Stimulated activated CD4-positive, alpha-beta T cell treated with anti-CD3 and anti-CD28 coated beads, Interleukin-2, amount 100 ng/mL, for 4 hours (primary cell): ENCODE data around the gene MXD4.
"Not testable (repeated sequence)": the region's sequence is repeated elsewhere in the genome, so short reads cannot be mapped to it uniquely, and the experiment has no call there.

Experiments used
- DNase-seq: peaks from one replicate; pipeline ENCODE4 v3.0.0-alpha.2; 2020; ENCODE audit warnings: low read depth

The MXD4 gene

DNA sequence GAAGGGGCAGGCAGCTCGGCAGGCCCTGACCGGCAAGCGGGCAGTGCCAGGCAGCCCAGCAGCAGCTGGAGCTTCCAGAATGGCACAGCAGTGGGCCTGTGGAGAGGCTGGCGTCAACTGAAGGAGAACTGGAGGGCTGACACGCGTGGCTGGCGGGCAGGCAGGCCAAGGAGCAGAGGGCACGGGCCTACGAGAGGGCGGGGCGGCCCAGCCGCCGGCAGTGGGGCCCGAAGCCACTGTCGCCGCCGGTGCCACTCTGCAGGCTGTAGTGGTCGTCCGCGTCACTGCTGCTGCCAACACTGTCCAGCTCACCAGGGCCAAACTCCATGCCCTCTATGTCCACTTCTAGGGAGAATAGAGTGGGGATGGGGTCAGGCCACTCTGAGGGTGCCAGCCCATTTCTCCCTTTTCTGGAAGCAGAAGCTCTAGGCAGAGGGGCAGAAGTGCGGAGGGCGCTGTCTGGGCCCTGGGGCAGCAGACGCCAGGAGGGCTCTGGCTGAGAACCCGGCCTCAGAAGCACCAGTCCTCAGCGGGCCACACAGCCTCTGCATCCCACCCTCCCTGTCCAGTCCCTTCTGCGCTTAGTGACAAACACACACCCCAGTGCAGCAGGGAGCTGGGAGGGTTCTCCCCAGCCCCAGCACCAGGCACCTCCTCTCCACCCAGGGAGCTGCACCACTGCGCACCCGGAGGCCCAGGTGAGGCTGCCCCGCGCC, 11.4 kb downstream of the MXD4 start:
- DNase-seq, result no peak

DNA sequence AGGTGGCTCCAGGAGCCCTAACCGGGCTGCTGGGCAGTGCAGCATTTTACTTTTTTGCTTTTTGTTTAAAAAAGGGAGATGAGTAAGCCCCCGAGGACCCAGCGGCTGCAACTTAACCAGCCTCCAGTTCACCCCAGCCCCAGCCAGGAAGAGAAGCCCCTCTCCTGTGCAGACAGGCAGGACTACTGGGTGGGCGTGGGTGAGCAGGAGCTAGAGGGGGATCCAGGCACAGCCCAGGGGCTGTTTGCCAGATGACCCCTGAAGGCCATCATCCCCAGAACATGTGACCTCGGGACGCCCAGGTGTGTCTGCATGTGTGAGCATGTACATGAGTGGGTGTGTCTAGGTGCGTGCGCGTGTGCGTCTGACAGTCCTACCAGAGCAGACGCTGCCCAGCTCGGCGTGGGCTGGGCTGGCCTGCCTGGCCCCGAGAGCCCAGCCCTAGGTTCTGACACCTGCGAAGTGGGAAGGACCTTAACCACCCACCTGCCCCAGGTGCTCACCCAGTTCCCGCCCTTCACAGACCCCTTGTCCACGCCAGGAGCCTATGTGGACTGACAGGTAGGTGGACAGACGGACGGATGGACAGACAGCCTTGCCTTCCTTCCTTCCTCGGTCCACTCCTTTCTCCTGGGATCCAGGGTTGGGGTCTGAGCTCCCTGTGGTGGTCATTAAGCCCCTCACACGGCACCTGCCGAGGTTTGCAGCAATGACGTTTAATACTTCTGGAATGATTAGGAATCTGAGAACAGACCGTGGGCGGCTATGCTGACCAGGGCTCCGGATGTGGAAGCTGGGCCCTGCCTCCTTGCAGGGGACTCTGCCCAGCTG, 12.2 kb downstream of the MXD4 start:
- no peak for DNase-seq

DNA sequence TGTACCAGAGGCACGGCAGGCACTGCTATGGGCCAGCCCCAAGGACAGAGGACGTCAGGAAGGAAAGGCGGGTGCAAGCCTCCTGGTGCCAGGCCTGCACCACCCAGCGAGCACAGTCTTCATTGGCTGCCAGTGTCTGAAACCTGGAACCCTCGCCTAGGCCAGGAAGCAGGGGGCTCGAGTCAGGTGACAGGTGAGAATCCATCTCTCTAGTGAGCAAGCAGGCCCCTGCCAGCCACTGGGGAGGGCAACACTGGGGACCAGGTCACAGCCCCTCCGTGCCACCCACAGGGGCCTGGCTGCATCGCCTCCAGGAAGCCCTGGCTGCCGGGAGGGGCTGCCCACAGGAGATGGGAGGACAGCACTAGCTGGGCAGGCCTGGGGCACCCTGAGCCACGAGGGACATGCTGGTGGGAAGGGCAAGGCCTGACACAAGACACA, 13.1 kb downstream of the MXD4 start:
- DNase-seq, result no peak

DNA sequence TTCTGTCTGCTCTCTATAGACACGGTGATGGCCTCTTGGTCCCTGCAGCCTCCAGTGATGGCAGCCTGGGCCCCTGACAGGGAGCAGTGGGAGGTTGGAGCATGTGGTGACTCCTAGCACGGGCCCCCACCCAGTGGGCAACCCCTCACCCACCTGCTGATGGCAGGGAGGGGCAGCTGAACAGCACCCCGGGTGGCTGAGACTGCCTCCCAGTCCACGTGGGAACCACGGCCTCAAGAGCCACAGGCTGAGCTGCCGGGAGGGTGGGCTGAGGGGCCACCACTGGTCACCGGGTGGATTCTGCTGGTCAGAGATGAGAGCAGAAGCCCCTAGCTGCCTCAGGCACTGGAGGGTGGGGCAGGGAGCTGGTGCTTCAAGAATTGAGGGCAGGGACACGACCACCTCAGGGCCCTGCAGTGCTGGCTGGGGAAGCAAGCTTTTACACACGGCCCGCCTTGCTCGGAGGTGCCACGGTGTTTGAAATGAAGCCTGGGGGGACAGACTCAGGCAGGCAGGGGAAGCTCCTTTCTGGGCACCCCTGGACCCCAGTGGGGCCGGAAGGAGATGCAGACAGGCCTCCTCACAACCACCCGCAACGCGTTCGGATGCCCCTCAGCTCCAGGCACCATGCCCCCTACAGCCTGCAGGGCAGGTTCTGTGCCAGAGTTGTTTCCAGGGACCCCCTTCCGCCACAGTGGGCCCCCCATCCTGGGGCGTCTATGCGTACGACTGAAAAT, 13.7 kb downstream of the MXD4 start:
- DNase-seq, result no peak

DNA sequence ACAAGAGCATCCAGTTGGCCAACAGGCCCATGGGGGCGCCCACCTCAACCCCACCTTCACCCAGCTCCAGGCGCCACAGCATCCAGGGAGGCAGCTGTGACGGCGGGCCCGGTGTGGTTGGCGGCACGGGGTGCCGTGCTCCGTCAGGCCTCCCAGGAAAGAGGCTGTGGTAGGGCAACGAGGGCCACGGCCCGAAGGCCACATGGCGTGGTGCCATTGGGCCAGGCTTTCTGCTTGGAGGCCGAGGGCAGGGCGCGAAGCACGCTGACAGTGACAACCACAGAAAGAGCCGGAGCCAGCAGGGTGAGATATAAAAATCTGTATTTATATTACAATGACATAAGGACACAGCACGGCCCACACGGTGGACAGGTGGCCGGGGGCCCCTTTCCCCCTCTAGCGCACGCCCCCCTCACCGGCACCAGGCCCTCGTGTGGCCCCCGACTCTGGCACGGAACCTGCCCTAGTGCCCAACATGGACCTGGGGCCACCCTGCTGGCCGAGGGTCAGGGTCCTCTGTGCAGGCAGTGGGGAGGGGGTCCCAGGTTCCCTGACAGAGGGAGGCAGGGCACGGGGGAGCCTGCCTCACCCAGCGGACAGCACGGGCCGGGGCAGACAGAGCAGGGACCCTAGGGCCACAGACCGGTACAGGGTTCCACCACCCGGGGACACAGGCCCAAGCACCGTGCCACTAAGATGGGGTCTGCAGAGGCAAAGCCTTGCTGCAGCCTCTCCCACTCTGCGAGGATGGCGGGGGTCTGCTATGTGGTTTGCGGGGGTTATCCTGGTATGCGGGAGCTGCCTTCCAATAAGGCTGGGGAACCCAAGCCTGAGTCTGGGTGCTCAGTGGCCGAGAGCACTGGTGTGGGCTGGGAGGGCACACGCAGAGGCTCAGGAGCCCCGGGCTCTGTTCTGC, 14.5 kb downstream of the MXD4 start:
- DNase-seq, result no peak

DNA sequence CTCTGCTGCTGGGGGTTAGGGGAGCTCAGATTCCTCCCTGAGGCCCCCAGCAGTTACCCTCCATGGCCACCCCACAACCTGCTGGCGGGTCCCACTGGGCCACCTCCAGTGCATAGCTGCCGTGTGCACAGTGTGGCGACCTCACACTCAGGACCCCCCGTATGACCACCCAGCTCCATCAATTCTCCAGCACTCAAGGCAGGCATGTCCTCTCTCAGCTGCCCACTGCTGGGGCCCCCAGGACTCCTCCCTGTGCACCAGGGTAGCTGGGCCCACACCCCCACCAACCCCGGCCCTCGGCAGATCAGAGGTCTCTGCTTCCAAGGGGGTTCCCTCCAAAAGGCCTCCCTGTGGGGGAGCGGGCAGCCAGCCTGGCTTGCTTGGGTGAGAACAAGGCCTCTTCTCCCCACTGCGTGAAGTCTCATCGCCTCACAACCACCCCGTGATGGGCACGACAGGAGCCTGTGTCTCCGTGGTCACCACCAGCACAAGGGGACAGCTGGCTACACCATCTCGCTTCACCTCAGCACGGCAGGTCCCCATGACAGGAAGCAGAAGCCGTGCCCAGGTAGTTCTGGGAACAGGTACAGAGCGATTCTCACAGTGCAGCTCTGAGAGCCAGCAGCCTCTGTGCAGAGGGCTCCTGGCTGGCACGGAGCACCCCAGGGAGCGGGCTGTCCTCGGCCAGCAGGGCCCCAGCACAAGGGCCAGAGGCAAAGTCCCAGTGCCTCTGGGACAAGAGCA, 15.4 kb downstream of the MXD4 start:
- DNase-seq, result no peak

DNA sequence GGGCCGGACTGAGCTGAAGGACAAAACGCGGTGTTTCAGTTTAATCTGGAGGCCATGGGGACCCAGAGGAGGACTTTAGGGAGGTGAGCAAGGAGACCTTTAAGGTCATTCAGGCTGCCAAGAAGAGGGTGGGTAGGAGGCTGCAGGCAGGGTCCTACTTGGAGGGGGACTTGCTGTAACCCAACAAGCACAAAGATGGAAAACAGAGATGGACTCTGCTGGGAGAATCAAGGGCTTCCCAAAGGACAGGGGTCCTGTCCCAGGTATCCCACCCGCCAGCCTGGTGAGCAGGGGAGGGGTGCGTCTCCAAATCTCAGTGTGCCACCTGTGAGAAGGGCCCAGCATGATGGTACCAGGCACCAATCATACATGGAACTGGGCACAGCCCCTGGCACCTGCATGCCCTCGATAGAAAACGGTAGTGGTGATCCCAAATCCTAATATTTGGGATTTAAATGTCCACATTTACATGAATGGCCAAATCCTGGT, 16.1 kb downstream of the MXD4 start:
- no peak for DNase-seq

DNA sequence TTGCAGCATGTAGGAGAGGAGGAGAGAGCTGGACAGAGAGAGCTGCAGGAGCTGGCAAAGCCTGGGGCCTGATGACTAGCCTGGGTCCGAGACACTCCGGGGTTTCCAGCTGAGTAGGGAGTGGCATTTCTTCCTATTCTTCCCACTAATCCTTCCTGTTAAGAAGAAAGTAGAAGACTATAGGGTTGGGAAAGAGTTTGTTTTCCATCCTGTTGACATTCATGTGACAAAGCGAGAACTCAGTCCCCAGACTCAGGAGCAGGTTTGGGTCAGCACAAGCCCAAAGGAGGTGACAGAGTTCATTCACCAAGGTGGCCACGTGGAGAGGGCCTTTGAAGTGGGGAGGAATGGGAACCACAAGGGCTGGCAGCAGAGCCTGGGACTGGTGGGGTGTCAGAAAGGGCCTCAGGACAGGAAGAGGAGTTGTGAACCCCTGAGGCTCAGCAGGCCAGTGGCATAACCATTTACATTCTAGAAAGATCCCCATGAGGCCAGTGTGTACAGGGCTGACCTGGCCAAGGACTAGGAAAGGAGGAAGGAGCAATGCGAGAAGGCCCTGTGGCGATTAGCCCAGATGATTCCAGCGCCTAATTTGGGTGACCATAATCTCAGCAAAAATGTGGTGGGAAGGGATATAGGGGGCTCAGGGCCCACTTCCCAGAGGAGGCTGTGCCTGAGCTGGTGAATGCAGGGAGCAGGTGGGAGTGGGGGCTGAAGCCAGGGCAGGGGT, 16.7 kb downstream of the MXD4 start:
- no peak for DNase-seq

DNA sequence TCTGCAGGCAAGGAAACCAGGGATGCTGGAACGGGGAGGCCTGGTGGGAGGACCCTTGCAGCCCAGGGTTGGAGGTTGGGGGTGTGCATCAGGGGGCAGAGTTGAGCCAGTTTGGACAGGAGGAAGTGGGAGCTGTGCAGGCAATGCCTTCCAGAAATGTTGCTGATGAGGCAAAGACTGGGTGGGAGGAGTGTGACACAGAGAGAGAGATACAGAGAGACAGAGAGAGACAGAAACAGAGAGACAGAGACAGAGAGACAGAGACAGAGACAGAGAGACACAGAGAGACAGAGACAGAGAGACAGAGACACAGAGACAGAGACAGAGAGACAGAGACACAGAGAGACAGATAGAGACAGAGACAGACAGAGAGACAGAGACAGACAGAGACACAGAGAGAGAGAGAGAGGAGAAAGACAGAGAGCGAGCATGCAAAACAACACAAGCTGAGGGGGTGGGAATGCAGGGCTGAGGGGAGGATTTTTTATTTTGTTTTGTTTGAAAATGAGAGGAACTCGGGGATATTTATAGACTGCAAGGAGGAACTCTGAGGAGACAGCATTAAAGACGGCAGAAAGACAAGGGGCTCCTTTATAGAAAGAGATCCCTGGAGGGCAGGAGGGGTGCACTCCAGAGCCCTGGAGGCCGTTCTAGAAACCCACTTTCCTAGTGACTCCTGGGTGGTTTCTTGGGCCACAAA, 18.1 kb downstream of the MXD4 start:
- DNase-seq, result no peak

DNA sequence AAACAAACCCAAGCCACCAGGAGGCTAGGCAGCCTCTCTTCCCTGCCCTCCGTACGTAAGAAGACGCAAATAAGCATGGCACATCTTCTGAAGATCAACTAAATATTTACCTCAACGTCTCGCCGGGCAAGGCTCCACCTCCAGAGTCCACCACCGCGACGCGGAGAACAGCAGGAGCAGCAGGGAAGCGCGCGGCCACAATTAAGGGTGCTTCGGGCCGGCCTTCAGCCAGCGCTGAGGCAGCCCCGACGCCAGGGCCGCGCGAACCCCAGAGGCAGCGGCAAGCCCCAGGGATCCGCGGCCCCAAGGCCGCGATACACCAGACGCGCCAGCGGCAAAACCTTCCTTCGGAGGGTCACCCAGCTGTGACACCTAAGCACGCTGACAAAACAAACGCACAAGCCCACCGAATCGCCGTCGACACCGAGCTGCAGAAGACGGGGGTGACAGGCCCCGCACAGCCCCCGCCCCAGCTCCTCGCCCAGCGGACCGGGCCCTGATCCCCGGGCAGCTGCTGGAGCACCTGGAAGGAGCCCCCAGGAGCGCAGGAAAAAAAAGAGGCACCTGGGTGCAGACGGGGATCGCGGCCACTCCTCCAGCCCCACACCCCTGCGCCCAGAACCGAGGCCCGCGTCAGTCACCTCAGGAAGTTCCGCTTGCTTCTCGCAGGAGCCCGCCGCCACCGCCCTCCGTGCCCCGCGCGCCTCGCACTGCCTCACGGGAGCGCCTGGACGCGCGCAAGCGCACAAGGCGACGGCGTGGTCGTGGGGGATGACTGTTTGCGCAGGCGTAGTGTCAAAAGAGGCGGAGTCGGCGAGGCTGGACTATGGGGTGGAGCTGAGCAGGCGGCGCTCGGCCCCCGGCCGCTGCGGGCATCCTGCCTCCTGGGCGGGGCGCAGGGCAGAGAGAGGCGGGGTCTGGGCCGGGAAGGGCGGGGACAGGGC, 20.2 kb downstream of the MXD4 start, which contains the start of the genes HAUS3 and POLN:
TSS of gene HAUS3 (minus strand) at position 712 of the 944 bp plus-strand sequence. CDS start 1,175 bp downstream, outside the sequence.
TSS of gene POLN (minus strand) at position 712 of the 944 bp plus-strand sequence. CDS start 12,890 bp downstream, outside the sequence.
- peak; percentile 98 for DNase-seq

DNA sequence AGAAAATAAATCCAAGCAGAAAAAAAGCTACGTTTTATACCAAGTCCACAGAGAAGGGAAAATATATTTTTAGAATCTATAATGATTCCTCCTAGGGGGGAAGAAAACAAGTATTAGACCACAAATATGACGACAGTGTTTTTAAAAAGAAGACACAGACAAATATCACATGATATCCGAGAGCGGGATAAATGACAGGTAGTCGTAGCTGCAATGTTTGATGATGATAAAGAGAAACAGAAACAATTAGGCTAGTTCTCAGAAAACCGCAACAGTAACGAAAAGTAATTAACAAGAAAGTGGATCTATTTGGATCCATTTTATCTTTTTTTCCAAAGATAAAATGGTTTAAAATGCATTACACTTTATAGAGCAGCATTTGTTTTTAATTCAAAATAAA, 20.9 kb downstream of the MXD4 start:
- DNase-seq, result no peak

DNA sequence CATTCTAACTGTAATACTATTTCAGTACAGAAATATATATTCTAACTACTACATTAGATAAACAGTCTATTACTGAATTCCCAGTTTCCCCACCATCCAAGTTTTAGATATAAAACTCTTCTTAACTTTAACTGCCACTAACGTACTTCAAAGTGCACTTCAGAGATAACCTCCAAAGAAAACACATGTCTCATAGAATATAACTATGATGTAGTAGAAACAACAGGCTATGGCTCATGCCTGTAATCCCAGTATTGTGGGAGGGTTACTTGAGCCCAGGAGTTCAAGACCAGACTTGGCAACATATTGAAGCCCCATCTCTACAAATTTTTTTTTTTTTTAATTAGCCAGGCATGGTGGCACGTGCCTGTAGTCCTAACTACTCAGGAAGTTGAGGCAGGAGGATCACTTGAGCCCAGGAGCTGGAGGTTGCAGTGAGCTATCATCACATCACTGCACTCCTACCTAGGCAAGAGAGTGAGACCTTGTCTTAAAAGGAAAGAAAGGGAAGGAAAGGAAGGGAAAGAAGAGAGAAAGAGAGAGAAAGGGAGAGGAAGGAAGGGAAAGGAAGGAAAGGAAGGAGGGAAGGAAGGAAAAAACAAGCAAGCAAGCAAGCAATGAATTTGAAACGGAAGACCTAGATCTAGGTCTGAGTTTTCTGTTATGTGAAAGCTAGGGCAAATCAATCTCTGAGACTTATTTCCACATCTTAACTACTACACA, 24.8 kb downstream of the MXD4 start:
- DNase-seq, result no peak

DNA sequence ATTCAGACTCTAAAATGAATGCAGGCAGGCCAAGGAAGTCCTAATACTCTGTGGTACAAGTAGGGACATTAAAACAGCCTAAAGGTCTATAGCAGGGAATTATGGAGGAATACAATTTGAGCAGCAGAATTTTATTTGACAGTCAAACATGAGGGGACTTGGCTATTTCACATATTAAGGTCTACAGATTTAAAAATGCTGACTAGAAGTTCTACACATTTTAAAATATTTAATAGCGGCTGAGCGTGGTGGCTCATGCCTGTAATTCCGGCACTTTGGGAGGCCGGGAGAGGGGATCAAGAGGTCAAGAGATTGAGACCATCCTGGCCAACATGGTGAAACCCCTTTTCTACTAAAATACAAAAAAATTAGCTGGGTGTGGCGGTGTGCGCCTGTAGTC, 30.8 kb downstream of the MXD4 start:
- no peak for DNase-seq

DNA sequence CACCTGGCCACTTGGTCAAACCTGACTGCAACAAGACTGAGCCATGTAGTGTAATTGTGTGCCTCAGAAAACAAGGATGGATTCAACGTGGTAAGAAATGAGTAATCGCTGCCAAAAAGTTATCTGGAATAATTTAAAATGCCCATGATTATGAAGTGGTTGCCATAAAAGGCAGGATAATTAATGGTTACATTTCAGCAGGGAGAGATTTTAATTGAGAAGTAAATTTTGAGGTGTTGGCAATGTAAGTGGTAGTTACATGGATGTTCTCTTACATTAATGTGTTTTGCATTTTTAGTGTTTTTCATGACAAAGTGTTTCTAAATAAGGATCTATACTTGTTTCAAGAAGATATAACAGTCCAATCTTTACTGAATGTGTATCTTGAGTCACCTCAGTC, 35.6 kb downstream of the MXD4 start:
- DNase-seq, result no peak

DNA sequence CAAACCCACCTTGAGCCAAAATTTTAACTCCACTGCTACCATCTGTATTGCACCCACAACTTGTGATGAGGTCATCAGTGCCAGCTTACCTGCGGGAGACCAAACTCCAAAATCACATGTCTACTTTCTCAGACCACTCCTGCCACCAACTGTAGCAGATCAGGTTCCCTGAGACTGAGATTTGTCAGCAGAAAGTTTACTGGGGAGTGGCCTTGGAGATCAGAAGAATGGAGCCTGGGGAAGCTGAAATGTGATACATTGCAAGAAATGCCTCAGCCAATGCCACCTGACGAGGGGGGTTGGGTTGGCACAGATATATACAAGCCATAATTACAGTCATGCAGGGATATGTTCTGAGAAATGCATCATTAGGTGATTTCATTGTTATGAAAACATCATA, 39.1 kb downstream of the MXD4 start:
- no peak for DNase-seq

DNA sequence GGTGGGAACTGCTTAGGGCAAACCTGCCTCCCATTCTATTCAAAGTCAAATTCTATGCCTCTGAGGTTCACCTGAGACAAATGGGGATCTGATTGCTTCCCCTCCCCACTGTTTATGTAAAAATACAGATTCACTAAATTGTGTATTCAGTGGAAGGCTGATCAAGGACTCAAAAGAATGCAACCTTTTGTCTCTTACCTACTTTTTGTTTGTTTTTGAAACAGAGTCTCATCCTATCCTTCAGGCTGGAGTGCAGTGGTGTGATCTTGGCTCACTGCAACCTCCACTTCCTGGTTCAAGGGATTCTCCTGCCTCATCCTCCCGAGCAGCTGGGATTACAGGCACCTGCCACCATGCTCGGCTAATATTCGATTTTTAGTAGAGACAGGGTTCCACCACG, 40.5 kb downstream of the MXD4 start:
- DNase-seq, result not testable (repeated sequence)

DNA sequence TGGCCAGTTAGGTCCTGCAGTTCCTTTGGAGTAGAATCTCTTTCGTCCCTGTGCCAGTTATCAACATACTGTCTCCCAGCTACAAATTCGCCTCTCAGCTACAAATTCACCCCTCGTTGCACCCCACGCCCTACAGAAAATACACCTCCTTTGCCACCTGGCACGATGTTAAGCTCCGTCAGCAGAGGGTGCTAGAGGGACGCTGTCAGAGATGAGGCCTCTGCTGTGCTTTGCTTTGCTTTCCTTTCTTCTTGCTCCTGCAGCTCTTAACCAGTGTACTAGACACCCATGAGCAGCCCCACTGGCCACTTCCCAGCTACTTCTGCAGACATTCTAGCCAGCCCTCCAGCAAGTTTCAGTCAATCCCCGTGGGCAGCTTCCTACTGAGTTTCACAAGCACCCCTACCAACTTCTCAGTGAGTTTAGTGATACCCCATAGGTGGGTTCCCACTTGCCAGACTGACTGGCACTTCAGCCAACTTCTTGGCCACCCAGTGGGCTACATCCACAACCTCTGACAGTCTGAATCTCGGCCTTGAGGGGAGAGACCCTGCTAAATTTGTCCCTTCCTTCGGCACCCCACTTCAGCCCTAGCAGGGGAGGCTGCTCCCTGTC, 41.8 kb downstream of the MXD4 start:
- DNase-seq, result peak; percentile 68
